Fibroblast of lung (primary cell): ENCODE results near the gene DIS3L2. TPM values are rescaled to one million over a fixed set of nuclear protein-coding genes. Genes with fewer than 3 reads are reported as not detected.

Experiments
- DNase-seq, 2 donors: peaks; one replicate each; pipeline versions ENCODE4 v3.0.0 to v3.0.0-alpha.2; 2010; ENCODE audit warnings: low read depth in 2 of 2
- H2AFZ ChIP-seq: 2 replicates; pipeline ENCODE4 v1.5.1; 2012; ENCODE audit warnings: low read length, control low read depth, inconsistent platforms
- H3K27ac ChIP-seq: 2 replicates; pipeline ENCODE4 v1.5.1; 2011; ENCODE audit warnings: low read length, control low read depth; ENCODE audit not compliant: insufficient read depth
- H3K27me3 ChIP-seq: 2 replicates; pipeline ENCODE4 v1.5.1; 2011; ENCODE audit warnings: mild to moderate bottlenecking, low read length; ENCODE audit not compliant: control insufficient read depth, insufficient read depth
- H3K36me3 ChIP-seq: 2 replicates; pipeline ENCODE4 v1.5.1; 2011; ENCODE audit warnings: low read length; ENCODE audit not compliant: control insufficient read depth, insufficient read depth
- H3K4me1 ChIP-seq: 2 replicates; pipeline ENCODE4 v1.5.1; 2011; ENCODE audit warnings: low read length; ENCODE audit not compliant: control insufficient read depth, insufficient read depth; ENCODE audit errors: extremely low read depth
- H3K4me2 ChIP-seq: 2 replicates; pipeline ENCODE4 v1.5.1; 2011; ENCODE audit warnings: low read length, control low read depth; ENCODE audit not compliant: insufficient read depth; ENCODE audit errors: extremely low read depth
- H3K4me3 ChIP-seq, 4 experiments: fragments of 200-600 bp in 1 of 4; sonication (generic) in 1 of 4; replicated peaks in 1 of 4; 2 replicates each; pipeline ENCODE4 v1.5.1; 2011 to 2016; ENCODE audit warnings: low read length in 4 of 4, low read depth in 3 of 4, mild to moderate bottlenecking in 3 of 4, control low read depth in 2 of 4, inconsistent platforms in 1 of 4, mixed read lengths in 1 of 4; ENCODE audit not compliant: insufficient read depth in 1 of 4; ENCODE audit errors: control extremely low read depth in 1 of 4
- H3K79me2 ChIP-seq: 2 replicates; pipeline ENCODE4 v1.5.1; 2012; ENCODE audit warnings: mild to moderate bottlenecking, low read length, inconsistent platforms; ENCODE audit not compliant: control insufficient read depth, insufficient read depth
- H3K9ac ChIP-seq: 2 replicates; pipeline ENCODE4 v1.5.1; 2011; ENCODE audit warnings: mild to moderate bottlenecking, low read length, control low read depth; ENCODE audit not compliant: insufficient read depth
- H3K9me3 ChIP-seq: 2 replicates; pipeline ENCODE4 v1.5.1; 2012; ENCODE audit warnings: low read depth, low read length; ENCODE audit not compliant: control insufficient read depth, insufficient read depth
- H4K20me1 ChIP-seq: 2 replicates; pipeline ENCODE4 v1.5.1; 2011; ENCODE audit warnings: low read length; ENCODE audit not compliant: control insufficient read depth, insufficient read depth; ENCODE audit errors: extremely low read depth
- EZH2 ChIP-seq: IDR thresholded peaks from 2 replicates; pipeline ENCODE4 v1.5.1; 2012; ENCODE audit warnings: low read length, control low read depth, mild to moderate bottlenecking; ENCODE audit errors: missing control alignments
- polyA plus RNA-seq, 2 donors: library from polyadenylated mRNA; depleted of rRNA in 1 of 2; stranded (reverse) in 1 of 2; unstranded in 1 of 2; fragments of >200 nt; gene quantifications; 2 replicates each; pipeline ENCODE4 v1.2.1, GENCODE V29; 2011 to 2012; ENCODE audit warnings: missing spikeins in 1 of 2
- total RNA-seq: library from RNA; depleted of rRNA; stranded (reverse); fragments of >200 nt; gene quantifications from 2 replicates; pipeline ENCODE4 v1.2.1, GENCODE V29; 2014
- TF ChIP-seq, protein P1 (sequence below), 2 donors: IDR thresholded peaks in 1 of 2; conservative IDR thresholded peaks in 1 of 2; 1 replicate in 1 of 2; 2 replicates in 1 of 2; pipeline ENCODE4 v1.5.1; 2011 to 2012; ENCODE audit warnings: low read length in 2 of 2, control low read depth in 1 of 2, inconsistent platforms in 1 of 2, low read depth in 1 of 2, mild to moderate bottlenecking in 1 of 2

The DIS3L2 gene
- total and polyA plus RNA-seq, 2 donors (not counting 1 experiment from before 2014, with no cell fraction given), result 5.2 to 15.2 TPM

- Histone ChIP-seq H3K9ac (no peak overlapping the region), H3K79me2 (no peaks in the 10 kb centered on the region), H4K20me1 (no peaks in the 10 kb centered on the region), H3K27me3 (no peaks in the 10 kb centered on the region), H3K27ac (no peak overlapping the region), H3K9me3 (no peaks in the 10 kb centered on the region), H3K4me1 (no peaks in the 10 kb centered on the region), H3K4me2 (no peak overlapping the region), H3K36me3 (no peaks in the 10 kb centered on the region), H3K4me3 (no peak overlapping the region), H2AFZ (no peak overlapping the region)
- TF ChIP-seq, protein P1, sequence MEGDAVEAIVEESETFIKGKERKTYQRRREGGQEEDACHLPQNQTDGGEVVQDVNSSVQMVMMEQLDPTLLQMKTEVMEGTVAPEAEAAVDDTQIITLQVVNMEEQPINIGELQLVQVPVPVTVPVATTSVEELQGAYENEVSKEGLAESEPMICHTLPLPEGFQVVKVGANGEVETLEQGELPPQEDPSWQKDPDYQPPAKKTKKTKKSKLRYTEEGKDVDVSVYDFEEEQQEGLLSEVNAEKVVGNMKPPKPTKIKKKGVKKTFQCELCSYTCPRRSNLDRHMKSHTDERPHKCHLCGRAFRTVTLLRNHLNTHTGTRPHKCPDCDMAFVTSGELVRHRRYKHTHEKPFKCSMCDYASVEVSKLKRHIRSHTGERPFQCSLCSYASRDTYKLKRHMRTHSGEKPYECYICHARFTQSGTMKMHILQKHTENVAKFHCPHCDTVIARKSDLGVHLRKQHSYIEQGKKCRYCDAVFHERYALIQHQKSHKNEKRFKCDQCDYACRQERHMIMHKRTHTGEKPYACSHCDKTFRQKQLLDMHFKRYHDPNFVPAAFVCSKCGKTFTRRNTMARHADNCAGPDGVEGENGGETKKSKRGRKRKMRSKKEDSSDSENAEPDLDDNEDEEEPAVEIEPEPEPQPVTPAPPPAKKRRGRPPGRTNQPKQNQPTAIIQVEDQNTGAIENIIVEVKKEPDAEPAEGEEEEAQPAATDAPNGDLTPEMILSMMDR (conservative IDR thresholded peaks at IDR 0.05 in 1 of 2, IDR thresholded peaks at IDR 0.05 in 1 of 2; ENCODE audit: low read depth in 1 of 2, low read length in 2 of 2), result no peak
- no peak for TF ChIP-seq EZH2
- peak in 1 of 2 donors; percentile 64 for DNase-seq
These were observed 184.8 kb downstream of the DIS3L2 start for GRCh38 chr2:232146294-232146693.

- no peaks in the 10 kb centered on the region for H4K20me1 ChIP-seq
- no peaks in the 10 kb centered on the region for H3K36me3 ChIP-seq
- no peaks in the 10 kb centered on the region for H3K79me2 ChIP-seq
- no peak overlapping the region for H3K4me2 ChIP-seq
- DNase-seq, result no peak
- no peak overlapping the region for H2AFZ ChIP-seq
- H3K9me3 ChIP-seq, result no peaks in the 10 kb centered on the region
- H3K27me3 ChIP-seq, result no peaks in the 10 kb centered on the region
- no peak overlapping the region for H3K4me3 ChIP-seq
- TF ChIP-seq, protein P1 (conservative IDR thresholded peaks at IDR 0.05 in 1 of 2, IDR thresholded peaks at IDR 0.05 in 1 of 2; ENCODE audit: low read depth in 1 of 2, low read length in 2 of 2), result no peak
- no peak for TF ChIP-seq EZH2
- H3K27ac ChIP-seq, result no peak overlapping the region
- no peaks in the 10 kb centered on the region for H3K4me1 ChIP-seq
- H3K9ac ChIP-seq, result no peak overlapping the region
These were observed 186.0 kb downstream of the DIS3L2 start for GRCh38 chr2:232147440-232148077.

GRCh38 chr2:232162187-232162586 lies 200.7 kb downstream of the DIS3L2 start:
- no peak overlapping the region for H2AFZ ChIP-seq
- no peaks in the 10 kb centered on the region for H3K9me3 ChIP-seq
- H3K36me3 ChIP-seq, result no peaks in the 10 kb centered on the region
- no peaks in the 10 kb centered on the region for H3K79me2 ChIP-seq
- H3K4me3 ChIP-seq, result no peak overlapping the region
- no peak overlapping the region for H3K27ac ChIP-seq
- no peaks in the 10 kb centered on the region for H4K20me1 ChIP-seq
- TF ChIP-seq, protein P1 (conservative IDR thresholded peaks at IDR 0.05 in 1 of 2, IDR thresholded peaks at IDR 0.05 in 1 of 2; ENCODE audit: low read depth in 1 of 2, low read length in 2 of 2), result no peak
- no peak for TF ChIP-seq EZH2
- no peak overlapping the region for H3K4me2 ChIP-seq
- no peaks in the 10 kb centered on the region for H3K27me3 ChIP-seq
- no peaks in the 10 kb centered on the region for H3K4me1 ChIP-seq
- DNase-seq, result peak in 1 of 2 donors; percentile 69
- H3K9ac ChIP-seq, result no peak overlapping the region
